ENCODE results near the gene CRADD. TPM values are rescaled to one million over a fixed set of nuclear protein-coding genes. Genes with fewer than 3 reads are reported as not detected.

The CRADD gene
- total RNA-seq, 4 donors from 2014 or later: 23.5 to 35.3 (median 26.1) TPM

DNA sequence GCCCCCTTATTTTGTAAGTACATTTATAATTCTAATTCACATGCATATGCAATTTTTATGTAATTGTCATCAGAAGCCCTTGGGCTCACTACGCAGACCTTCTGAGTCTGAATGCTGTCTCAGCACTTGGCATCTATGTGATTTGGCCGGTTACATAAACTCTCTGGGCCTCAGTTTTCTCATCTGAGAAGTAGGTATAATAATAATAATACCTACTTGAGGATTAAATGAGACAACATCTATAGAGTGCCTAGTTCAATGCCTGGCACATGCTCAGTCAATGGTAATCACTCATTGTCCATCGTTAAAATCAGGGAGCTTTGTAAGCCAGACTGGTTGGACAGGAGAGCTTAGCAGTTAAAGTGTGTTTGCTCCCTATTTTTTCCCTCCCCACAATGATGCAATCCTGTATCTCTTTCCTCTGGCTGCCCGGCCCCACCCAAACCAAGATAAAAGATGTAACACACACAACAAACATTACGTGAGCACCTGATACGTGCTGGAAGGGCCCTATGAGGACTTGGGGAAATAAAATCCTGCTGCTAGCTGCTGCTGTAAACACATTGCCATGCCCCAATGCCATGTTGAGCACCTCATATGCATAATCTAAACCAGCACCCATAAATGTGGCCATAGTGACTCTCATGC is 235.0 kb downstream of the CRADD start:
- no peak for DNase-seq (ENCODE audit: extremely low spot score)
- Histone ChIP-seq H3K9me3 (no peaks in the 10 kb centered on the region), H3K4me3 (no peak overlapping the region), H3K4me1 (peaks cover 0 to 10% (median 8%) of the 10 kb centered on the region in 4 donors), H3K27ac (replicated peaks in 1 of 4) (no peak overlapping the region), H3K27me3 (no peaks in the 10 kb centered on the region), H3K36me3 (no peaks in the 10 kb centered on the region)
- 92% methylated on average over 6 of the region's 6 CpGs for WGBS
- intact Hi-C loops (cut with DNase I): no loop called here
- TF ChIP-seq POLR2AphosphoS5 (IDR thresholded peaks at IDR 0.05): no peak
- TF ChIP-seq POLR2A (IDR thresholded peaks at IDR 0.05; ENCODE audit: low read depth): no peak
- no peak for TF ChIP-seq EP300 (IDR thresholded peaks at IDR 0.05)
- TF ChIP-seq, protein P1, sequence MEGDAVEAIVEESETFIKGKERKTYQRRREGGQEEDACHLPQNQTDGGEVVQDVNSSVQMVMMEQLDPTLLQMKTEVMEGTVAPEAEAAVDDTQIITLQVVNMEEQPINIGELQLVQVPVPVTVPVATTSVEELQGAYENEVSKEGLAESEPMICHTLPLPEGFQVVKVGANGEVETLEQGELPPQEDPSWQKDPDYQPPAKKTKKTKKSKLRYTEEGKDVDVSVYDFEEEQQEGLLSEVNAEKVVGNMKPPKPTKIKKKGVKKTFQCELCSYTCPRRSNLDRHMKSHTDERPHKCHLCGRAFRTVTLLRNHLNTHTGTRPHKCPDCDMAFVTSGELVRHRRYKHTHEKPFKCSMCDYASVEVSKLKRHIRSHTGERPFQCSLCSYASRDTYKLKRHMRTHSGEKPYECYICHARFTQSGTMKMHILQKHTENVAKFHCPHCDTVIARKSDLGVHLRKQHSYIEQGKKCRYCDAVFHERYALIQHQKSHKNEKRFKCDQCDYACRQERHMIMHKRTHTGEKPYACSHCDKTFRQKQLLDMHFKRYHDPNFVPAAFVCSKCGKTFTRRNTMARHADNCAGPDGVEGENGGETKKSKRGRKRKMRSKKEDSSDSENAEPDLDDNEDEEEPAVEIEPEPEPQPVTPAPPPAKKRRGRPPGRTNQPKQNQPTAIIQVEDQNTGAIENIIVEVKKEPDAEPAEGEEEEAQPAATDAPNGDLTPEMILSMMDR (IDR thresholded peaks at IDR 0.05): no peak

DNA sequence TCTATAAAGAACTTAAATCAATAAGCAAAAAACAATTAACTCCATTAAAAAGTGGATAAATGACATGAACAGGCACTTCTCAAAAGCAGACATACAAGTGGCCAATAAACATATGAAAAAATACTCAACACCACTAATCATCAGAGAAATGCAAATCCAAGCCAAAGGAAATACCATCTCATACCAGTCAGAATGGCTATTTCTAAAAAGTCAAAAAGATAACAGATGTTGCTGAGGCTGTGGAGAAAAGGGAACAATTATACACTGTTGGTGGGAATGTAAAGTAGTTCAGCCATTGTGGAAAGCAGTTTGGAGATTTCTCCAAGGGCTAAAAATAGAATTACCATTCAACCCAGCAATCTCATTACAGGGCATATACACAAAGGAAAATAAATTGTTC is 236.7 kb downstream of the CRADD start:
- Histone ChIP-seq H3K27ac (replicated peaks in 1 of 4) (no peak overlapping the region), H3K36me3 (no peaks in the 10 kb centered on the region), H3K9me3 (no peaks in the 10 kb centered on the region), H3K4me3 (no peak overlapping the region), H3K4me1 (peaks cover 0 to 7% (median 6%) of the 10 kb centered on the region in 4 donors), H3K27me3 (no peaks in the 10 kb centered on the region)
- intact Hi-C loops (cut with DNase I): no loop called here
- TF ChIP-seq POLR2AphosphoS5 (IDR thresholded peaks at IDR 0.05) (no peak), EP300 (IDR thresholded peaks at IDR 0.05) (no peak), POLR2A (IDR thresholded peaks at IDR 0.05; ENCODE audit: low read depth) (no peak)
- TF ChIP-seq, protein P1 (IDR thresholded peaks at IDR 0.05): no peak
- DNase-seq (ENCODE audit: extremely low spot score): no peak

DNA sequence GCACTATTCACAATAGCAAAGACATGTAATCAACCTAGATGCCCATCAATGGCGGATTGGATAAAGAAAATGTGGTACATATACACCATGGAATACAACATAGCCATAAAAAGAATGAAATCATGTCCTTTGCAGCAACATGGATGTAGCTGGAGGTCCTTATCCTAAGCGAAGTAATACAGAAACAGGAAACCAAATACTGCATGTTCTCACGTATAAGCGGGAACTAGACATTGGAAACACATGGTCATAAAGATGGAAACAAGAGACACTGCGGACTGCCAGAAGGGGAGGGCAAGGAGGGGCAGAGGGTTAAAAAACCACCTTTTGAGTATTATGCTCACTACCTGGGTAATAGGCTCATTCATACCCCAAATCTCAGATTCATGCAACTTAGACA is 237.1 kb downstream of the CRADD start:
- Histone ChIP-seq H3K27ac (replicated peaks in 1 of 4) (no peak overlapping the region), H3K36me3 (no peaks in the 10 kb centered on the region), H3K4me1 (peaks cover 0 to 3% (median 2%) of the 10 kb centered on the region in 4 donors), H3K9me3 (no peaks in the 10 kb centered on the region), H3K4me3 (no peak overlapping the region), H3K27me3 (no peaks in the 10 kb centered on the region)
- intact Hi-C loops (cut with DNase I): no loop called here
- 98% methylated on average over 5 of the region's 5 CpGs for WGBS
- DNase-seq (ENCODE audit: extremely low spot score): no peak
- TF ChIP-seq, protein P1 (IDR thresholded peaks at IDR 0.05): no peak
- TF ChIP-seq POLR2AphosphoS5 (IDR thresholded peaks at IDR 0.05) (no peak), POLR2A (IDR thresholded peaks at IDR 0.05; ENCODE audit: low read depth) (no peak), EP300 (IDR thresholded peaks at IDR 0.05) (no peak)

DNA sequence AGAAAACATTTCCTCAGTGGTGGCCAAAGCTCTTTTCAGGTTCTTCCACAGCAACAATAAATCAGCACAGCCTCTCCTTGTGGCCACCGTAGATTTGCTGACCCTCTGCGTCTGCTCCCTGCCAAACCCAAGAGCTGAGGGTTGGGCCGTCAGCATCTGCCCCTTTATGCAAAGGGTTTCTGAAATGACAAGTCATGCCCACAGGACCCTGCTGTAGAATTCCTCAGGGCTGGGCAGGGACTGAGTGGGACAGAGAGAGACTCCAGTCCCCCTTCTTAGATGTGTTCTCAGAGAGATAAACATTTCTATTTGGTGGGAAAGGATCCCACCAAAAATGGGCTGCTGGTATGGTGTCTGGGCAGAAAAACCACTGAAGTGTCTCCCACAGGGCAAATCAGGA is 238.2 kb downstream of the CRADD start:
- H3K4me3 ChIP-seq: no peak overlapping the region
- no peaks in the 10 kb centered on the region for H3K9me3 ChIP-seq
- H3K36me3 ChIP-seq: no peaks in the 10 kb centered on the region
- no peaks in the 10 kb centered on the region for H3K4me1 ChIP-seq
- TF ChIP-seq, protein P1 (IDR thresholded peaks at IDR 0.05): no peak
- TF ChIP-seq POLR2A (IDR thresholded peaks at IDR 0.05; ENCODE audit: low read depth): no peak
- no peak for TF ChIP-seq POLR2AphosphoS5 (IDR thresholded peaks at IDR 0.05)
- TF ChIP-seq EP300 (IDR thresholded peaks at IDR 0.05): no peak
- no peaks in the 10 kb centered on the region for H3K27me3 ChIP-seq
- 94% methylated on average over 3 of the region's 3 CpGs for WGBS
- no peak overlapping the region for H3K27ac ChIP-seq (replicated peaks in 1 of 4)
- no peak for DNase-seq (ENCODE audit: extremely low spot score)
- intact Hi-C loops (cut with DNase I): no loop called here

DNA sequence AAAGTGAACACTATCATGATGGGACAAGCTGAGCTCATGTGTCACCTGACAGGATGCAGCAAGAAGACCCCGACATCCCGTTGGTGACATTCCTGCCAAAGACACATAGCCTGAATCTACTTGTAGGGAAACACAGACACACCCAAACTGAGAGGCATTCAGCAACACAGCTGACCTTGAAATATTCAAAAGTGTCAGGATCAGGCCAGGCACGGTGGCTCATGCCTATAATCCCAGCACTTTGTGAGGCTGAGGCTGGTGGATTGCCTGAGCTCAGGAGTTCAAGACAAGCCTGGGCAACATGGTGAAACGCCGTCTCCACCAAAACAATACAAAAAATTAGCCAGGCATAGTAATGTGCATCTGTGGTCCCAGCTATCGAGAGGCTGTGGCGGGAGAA is 239.2 kb downstream of the CRADD start:
- H3K27ac ChIP-seq (replicated peaks in 1 of 4): no peak overlapping the region
- no peaks in the 10 kb centered on the region for H3K9me3 ChIP-seq
- no peak overlapping the region for H3K4me3 ChIP-seq
- TF ChIP-seq EP300 (IDR thresholded peaks at IDR 0.05): no peak
- TF ChIP-seq POLR2A (IDR thresholded peaks at IDR 0.05; ENCODE audit: low read depth): no peak
- H3K27me3 ChIP-seq: no peaks in the 10 kb centered on the region
- intact Hi-C loops (cut with DNase I): no loop called here
- 93% methylated on average over 7 of the region's 7 CpGs for WGBS
- no peaks in the 10 kb centered on the region for H3K36me3 ChIP-seq
- no peak for DNase-seq (ENCODE audit: extremely low spot score)
- H3K4me1 ChIP-seq: no peaks in the 10 kb centered on the region
